CMK (cell line): ENCODE data around the gene ATP2C1.

Experiments used
- DNase-seq: peaks from one replicate; pipeline ENCODE4 v3.0.0-alpha.2; 2010; ENCODE audit warnings: low read depth

ATP2C1 gene

GRCh38 chr3:130894986-130895280 lies 1.0 kb downstream of the ATP2C1 start:
- DNase-seq = no peak

GRCh38 chr3:130895690-130896488 lies 2.0 kb downstream of the ATP2C1 start:
- no peak for DNase-seq

DNA sequence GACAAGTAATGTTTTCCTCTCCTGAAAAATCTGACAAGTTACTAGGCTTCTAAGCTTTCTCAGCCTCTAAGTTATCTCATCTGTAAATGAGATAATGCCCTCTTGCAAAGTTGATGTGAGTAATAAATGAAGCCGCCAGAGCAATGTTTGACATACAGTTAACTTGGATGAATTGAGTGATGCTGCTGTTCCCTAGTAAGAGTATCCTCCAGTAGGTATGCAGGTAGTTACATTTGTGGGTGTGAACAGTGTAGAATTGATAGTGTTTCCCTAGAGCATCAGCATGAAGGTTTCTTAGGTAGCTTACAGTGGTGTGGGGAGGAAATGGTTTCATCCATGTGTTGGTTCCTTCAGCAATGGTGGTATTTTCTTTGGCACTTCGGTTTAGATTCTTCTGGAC lies 3.4 kb downstream of the ATP2C1 start:
- DNase-seq = no peak

DNA sequence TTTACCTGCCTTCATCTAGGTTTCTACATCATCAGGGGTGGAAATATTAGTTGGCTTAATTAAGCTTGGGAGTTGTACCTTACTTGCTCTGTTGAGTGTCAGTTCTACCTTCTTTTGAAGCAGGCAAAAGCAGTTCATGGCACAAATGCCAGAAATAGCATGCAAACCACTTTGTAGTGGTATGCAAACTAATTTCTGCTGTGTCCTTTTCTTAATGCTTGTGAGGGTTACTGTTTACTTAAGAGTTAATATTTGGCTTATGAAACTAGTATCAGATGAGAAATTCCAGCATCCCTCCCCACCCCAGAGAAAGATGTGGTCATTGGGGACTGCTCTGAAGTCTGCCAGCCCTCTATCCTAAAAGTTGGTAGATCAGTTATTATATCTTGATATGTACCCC lies 7.1 kb downstream of the ATP2C1 start:
- DNase-seq = no peak

DNA sequence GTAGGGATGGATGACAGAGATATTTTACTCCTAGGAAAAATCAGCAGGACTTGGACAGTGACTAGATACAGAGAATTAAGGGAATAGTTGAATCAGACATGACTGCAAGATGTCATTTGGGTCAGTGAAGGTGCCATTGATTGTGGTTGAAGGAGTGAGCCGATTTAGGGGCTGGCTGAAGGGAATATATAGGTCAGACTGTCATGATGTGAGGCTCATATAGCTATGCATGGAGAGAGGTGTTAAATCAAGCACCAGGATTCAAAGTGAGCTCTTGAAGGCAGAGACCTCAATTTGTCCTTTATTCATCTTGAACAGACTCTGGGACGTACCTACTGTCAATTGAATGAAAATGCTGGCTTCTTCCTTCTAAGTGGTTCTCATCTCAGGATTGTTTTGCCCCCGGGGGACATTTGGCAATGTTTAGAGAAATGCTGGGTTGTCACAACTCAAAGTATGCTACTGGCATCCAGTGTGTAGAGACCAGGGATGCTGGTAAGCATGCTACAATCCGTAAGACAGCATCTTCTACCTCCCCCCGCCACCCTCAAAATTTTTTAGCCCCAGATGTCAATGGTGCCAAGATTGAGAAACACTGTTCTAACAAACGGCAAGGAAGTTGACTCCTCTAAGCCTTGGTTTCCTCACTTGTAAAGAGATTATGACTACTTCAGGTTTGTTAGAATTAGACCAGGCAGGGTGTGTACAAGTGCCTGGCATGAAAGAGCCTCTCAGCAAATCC lies 7.8 kb downstream of the ATP2C1 start:
- DNase-seq = no peak

DNA sequence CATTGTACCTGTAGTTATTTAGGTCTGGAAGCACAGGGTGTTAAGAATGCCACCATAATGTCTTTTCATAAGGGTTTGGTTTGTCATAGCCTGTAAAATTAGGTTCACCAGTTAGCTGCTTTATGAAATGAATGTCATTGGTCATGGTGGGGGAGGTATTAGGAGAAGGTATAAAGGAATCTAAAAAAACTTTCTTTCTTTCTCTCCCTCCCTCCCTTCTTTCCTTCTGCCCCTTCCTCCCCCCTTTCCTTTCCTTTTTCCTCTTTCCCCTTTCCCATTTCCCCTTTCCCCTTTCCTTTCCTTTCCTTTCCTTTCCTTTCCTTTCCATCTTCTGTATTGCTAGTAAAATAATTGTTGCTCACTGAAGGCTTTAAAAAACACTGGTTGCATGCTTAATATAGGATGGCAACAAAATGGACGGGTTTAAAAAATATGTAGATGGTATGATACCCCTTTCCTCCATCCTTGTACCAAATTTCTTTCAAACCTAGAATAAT lies 9.6 kb downstream of the ATP2C1 start:
- DNase-seq = no peak

DNA sequence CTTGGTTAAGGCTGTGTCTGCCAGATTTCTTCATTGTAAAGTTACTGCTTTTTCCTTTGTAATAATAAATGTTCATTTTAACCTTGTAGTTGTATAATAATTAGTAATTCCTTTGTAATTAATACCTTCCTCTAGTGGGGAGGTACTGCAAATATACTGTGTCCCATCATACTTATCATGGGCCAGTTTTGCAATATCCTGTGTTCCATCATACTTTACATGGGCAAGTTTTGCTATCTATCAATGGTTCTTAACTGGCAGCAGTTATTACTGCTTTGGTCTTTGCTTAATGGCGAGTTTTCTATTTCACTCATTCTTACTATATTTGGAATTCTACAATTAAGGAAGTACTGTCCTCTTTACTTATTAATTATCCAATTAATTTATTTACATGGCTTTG lies 10.6 kb downstream of the ATP2C1 start:
- no peak for DNase-seq

- no peak for DNase-seq
Observed at GRCh38 chr3:130905551-130905950, 11.7 kb downstream of the ATP2C1 start.

DNA sequence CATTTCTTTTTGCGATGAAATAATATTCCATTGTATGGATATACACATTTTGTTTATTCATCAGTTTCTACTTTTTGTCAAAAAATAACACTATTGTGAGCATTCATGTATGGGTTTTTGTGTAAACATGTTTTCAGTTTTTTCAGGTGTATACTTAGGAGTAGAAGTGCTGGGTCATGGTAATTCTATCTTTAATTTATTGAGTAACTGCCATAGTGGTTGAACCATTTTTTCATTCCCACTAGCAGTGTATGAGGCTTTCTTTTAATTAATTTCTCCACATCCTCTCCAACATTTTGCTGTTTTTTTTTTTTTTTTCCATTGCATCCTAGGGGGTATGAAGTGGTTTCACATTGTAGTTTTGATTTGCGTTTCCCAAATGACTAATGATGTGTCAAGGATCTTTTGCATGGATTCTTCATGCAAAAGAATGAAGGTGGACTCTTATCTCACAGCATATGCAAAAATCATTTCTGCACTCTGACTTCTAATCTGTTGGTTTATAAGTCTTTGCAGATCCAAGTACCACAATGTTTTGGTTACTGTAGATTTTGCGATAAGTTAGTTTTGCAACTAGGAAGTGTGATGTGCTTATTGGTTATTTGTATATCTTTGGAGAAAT lies 12.6 kb downstream of the ATP2C1 start:
- DNase-seq = no peak

- DNase-seq = no peak
Observed at GRCh38 chr3:130907500-130907899, 13.6 kb downstream of the ATP2C1 start.

DNA sequence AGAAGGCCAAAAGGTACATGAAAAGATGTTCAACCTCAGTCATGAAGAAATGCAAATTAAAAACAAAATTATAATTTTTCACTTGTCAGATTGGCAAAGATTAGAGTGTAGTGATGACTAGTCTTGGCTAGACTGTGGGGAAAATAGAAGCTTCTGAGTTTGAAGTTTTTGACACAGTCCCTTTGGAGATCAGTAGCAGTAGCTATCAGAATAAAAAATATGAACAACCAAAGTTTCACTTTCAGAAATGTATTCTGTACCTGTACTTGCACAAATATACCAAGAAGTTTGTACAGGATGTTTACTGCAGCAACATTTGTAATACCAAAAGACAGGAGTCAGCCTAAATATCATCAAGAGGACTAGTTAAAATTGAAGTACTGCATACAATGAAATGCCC lies 14.1 kb downstream of the ATP2C1 start:
- DNase-seq = no peak

DNA sequence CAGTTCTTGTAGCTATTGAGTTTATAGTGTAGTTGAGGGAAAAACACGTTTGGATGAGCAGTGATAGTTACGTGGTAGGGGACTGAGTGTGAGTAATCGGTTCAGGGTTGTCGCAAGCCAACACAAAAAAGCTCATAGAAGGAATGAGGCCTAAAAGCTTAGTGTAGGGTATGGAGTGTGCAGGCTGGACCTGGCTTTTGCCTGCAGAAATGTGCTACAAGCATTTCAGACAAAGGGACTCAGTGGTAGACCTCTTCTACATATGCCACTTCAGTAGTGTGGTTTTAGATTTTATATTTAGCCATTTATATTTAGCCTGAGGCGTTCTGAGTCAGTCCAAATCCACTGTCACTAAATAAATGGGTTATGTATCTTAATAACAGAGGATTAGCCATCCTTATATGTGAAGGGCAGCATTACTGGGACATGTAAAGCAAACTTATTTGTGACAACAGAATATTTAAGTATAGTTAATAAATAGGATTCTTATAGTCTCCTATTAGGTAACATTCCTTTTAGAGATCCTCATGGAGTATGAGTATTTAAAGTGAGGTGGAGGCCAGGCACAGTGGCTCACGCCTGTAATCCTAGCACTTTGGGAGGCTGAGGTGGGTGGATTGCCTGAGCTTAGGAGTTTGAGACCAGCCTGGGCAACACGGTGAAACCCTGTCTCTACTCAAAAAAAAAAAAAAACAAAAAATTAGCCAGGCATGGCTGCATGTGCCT lies 21.8 kb downstream of the ATP2C1 start:
- DNase-seq = no peak

DNA sequence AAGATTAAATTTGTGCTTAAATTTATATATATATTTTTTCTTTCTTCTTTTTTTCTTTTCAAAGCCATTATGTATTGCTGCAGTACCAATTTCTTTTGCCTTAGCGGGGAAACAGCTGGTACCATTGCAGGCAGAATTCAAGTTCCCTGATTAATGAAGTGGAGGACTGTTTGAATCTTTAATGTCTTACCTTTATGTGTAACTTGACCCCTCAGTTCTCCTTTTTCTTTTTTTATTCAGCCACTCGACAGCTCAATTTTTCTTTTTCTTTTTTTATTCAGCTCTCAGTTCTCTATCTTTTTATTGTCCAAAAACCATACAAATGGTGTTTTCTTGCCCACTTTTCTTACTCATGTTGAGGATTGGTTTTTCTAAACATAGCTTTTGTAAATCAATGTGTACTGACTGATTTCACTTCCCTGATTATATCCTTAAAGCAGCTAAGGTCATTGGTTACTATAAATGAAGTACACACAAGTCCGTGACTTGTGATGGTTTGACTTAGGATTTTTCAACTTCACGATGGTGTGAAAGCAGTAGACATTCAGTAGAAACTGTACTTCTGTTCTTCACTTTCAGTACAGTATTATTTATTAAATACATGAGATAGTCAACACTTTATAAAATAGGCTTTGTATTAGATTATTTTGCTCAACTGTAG lies 22.8 kb downstream of the ATP2C1 start:
- no peak for DNase-seq

DNA sequence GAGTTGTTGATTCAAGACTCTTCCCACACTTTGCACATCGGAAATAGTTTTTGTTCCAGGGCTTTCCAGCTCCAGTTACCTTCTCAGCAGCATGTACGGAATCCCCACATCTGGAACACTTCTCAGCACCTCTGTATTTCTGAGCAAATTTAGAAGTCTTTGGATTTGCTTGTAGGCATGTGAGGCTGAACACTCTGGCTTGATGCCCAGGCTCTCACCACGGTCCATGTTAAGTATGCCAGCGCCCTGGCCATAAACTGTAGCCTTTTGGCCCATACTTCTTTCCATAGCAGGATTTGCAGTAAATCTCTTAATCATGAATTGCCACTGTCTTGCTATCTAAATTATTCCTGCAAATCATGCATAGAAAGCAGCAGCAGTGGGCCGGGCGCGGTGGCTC lies 24.4 kb downstream of the ATP2C1 start:
- no peak for DNase-seq

DNA sequence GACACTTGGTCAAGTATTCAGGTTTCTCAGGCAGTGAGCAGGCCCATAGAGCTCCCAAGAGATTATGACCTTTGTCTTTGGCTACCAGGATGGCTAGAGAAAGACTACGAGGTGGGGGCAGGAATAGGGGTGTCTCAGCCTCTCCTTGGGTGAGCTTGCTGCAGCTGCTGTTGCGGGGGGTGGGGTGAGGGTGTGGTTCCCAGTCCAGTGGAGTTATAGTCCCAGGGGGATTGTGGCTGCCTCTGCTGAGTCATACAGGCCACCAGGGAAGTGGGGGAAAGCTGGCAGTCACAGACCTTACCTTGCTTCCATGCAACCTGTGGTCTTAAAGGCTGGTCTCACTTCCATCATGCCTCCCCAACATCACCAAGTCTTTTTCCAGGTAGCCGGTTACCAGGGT lies 31.7 kb downstream of the ATP2C1 start:
- DNase-seq = no peak

DNA sequence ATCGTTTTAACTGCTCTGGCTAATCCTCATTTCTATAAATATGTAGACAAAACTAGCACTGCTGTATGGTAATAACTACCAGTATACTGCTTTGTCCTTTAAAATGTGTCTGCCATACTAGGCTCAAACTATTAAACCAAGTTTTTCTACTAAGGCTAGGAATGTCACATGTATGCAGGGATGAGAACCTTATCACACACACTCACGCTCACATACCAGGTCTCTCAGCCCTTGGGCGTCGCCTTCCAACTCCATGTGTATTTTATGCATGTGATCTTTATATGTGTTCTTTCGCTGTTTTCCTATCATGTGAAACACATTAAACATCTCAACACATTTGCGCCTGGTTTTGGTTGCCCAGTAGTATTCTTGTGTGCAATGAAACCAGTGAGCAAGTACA lies 32.6 kb downstream of the ATP2C1 start:
- no peak for DNase-seq

DNA sequence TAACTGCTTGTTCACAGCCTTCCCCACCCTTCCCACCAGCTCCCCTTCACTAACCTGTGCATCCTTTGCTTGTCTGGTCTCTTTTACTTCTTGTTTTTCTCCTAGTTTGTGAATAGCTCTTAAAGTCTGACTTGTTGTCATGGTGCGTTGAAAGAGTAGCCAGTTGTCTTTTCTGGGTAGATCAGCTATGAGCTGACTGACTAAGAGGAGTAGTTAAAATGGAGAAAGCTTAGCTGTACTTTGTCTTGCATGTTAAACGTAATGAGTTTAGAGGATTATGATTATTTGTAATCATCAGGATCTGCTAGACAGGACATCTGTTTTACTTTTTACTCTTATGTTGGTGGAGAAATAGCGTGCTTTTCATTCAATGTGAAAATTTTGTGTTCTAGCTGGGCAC lies 35.9 kb downstream of the ATP2C1 start:
- no peak for DNase-seq

- DNase-seq = no peak
Observed at GRCh38 chr3:130932979-130933378, 39.1 kb downstream of the ATP2C1 start.

DNA sequence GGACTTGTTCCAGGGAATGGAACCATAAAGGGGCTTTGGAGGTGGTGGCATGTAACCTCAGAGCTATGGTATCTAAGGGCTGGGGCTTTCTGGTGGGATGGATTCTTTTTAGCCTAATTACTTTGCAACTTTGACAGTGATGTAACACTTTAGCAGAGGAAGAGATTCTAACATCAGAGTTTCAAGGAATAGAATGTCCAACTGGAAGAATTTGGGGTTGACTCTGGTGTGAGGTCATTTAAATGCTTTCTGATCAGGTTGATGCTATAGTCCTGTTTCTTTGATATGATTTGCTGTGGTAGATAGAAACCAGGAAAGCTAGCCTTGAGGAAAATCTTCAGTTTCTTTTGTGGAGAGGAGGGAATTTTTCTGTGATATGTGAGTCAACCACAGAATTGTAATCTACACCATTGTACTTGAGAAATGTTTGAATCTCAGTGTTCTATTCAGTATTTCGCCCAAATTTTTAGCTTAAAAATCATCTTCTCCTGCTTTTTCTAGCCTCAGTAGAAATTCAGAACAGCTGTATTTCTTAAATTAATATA lies 40.0 kb downstream of the ATP2C1 start:
- DNase-seq = no peak

GRCh38 chr3:130934442-130935089 lies 40.7 kb downstream of the ATP2C1 start:
- no peak for DNase-seq
